Esophagus muscularis mucosa (tissue), 3 donors: Measurements from ENCODE around the gene GRHL3.

Experiments used
- POLR2A ChIP-seq: fragments of 450-650 bp; IDR thresholded peaks from one replicate; pipeline ENCODE4 v1.6.1; 2017; ENCODE audit warnings: antibody characterized with exemption, moderate library complexity, mild to moderate bottlenecking, low read depth
- TF ChIP-seq, protein P1 (sequence below), 3 experiments: fragments of 200-600 bp in 2 of 3; fragments of 450-650 bp in 1 of 3; sonication (generic) in 2 of 3; IDR thresholded peaks; one replicate each; pipeline ENCODE4 v1.5.1; 2017 to 2019; ENCODE audit warnings: antibody characterized with exemption in 3 of 3, mild to moderate bottlenecking in 2 of 3, moderate library complexity in 1 of 3

- TF ChIP-seq, protein P1, sequence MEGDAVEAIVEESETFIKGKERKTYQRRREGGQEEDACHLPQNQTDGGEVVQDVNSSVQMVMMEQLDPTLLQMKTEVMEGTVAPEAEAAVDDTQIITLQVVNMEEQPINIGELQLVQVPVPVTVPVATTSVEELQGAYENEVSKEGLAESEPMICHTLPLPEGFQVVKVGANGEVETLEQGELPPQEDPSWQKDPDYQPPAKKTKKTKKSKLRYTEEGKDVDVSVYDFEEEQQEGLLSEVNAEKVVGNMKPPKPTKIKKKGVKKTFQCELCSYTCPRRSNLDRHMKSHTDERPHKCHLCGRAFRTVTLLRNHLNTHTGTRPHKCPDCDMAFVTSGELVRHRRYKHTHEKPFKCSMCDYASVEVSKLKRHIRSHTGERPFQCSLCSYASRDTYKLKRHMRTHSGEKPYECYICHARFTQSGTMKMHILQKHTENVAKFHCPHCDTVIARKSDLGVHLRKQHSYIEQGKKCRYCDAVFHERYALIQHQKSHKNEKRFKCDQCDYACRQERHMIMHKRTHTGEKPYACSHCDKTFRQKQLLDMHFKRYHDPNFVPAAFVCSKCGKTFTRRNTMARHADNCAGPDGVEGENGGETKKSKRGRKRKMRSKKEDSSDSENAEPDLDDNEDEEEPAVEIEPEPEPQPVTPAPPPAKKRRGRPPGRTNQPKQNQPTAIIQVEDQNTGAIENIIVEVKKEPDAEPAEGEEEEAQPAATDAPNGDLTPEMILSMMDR (IDR thresholded peaks at IDR 0.05): peak in 1 of 3 experiments; percentile 15
- TF ChIP-seq POLR2A: no peak
These were observed 66.2 kb downstream of the GRHL3 start for GRCh38 chr1:24385160-24385940.
